IMR-90 (cell line): ENCODE measurements around the gene RALGAPA2. TPM values are rescaled to one million over a fixed set of nuclear protein-coding genes. Genes with fewer than 3 reads are reported as not detected.

Source experiments
- ATAC-seq: fragments of 200-7000 bp; cut with Tn5 transposase; 2 replicates; pipeline ENCODE4 v1.9.1; 2020; ENCODE audit warnings: low read depth, mild to moderate bottlenecking, moderate library complexity
- BruUV-seq: library from RNA; stranded (reverse); fragments of 400-500 nt; replicated peaks from 2 replicates; lab custom pipeline; 2021; lab: Mats Ljungman, UMichigan
- CTCF ChIA-PET: fragments of 300-600 bp; formaldehyde crosslinking; extraction: SDS; loops from one replicate; lab custom pipeline; 2021; ENCODE audit warnings: antibody characterized with exemption; lab: Yijun Ruan, JAX
- POLR2A ChIA-PET: fragments of 300-600 bp; sonication (Branson Sonifier 250); formaldehyde crosslinking; loops from one replicate; lab custom pipeline; 2022; ENCODE audit warnings: antibody characterized with exemption; ENCODE audit not compliant: unreplicated experiment; lab: Charles Lee
- DNase-seq: peaks from one replicate; pipeline ENCODE4 v3.0.0; 2013
- H2AFZ ChIP-seq: replicated peaks from 2 replicates; pipeline ENCODE3; 2013; ENCODE audit warnings: low read length, mild to moderate bottlenecking; ENCODE audit not compliant: poor library complexity
- H2AK5ac ChIP-seq: 2 replicates; pipeline ENCODE4 v1.6.1; 2013; ENCODE audit warnings: low read depth, low read length, inconsistent platforms
- H2AK9ac ChIP-seq: replicated peaks from 2 replicates; pipeline ENCODE3; 2013; ENCODE audit warnings: mild to moderate bottlenecking, low read depth, low read length, moderate library complexity; ENCODE audit not compliant: poor library complexity
- H2BK120ac ChIP-seq: 2 replicates; pipeline ENCODE4 v1.6.1; 2013; ENCODE audit warnings: low read depth, low read length, inconsistent platforms
- H2BK15ac ChIP-seq: 3 replicates; pipeline ENCODE4 v1.6.1; 2013; ENCODE audit warnings: low read depth, low read length, inconsistent platforms
- H2BK20ac ChIP-seq: 2 replicates; pipeline ENCODE4 v1.6.1; 2013; ENCODE audit warnings: low read depth, mild to moderate bottlenecking, inconsistent platforms, low read length, moderate library complexity
- H2BK5ac ChIP-seq: 2 replicates; pipeline ENCODE4 v1.6.1; 2013; ENCODE audit warnings: mild to moderate bottlenecking, low read depth, low read length, inconsistent platforms; ENCODE audit not compliant: poor library complexity, severe bottlenecking
- H3K14ac ChIP-seq: replicated peaks from 2 replicates; pipeline ENCODE4 v1.6.1; 2013; ENCODE audit warnings: low read depth, low read length, inconsistent platforms
- H3K18ac ChIP-seq: 2 replicates; pipeline ENCODE4 v1.6.1; 2013; ENCODE audit warnings: low read depth, low read length, control low read depth
- H3K23ac ChIP-seq: 2 replicates; pipeline ENCODE4 v1.6.1; 2013; ENCODE audit warnings: low read depth, low read length, inconsistent platforms
- H3K27ac ChIP-seq: 2 replicates; pipeline ENCODE4 v1.5.1; 2013; ENCODE audit warnings: mild to moderate bottlenecking, control low read depth, low read length; ENCODE audit not compliant: insufficient read depth
- H3K27me3 ChIP-seq: 2 replicates; pipeline ENCODE4 v1.6.1; 2013; ENCODE audit warnings: low read length; ENCODE audit not compliant: control insufficient read depth, insufficient read depth
- H3K36me3 ChIP-seq: 2 replicates; pipeline ENCODE4 v1.6.1; 2013; ENCODE audit warnings: low read length, mixed read lengths; ENCODE audit not compliant: control insufficient read depth, insufficient read depth
- H3K4ac ChIP-seq: 2 replicates; pipeline ENCODE4 v1.6.1; 2013; ENCODE audit warnings: low read depth, low read length, inconsistent platforms
- H3K4me1 ChIP-seq: 2 replicates; pipeline ENCODE4 v1.6.1; 2013; ENCODE audit warnings: low read length, mixed read lengths; ENCODE audit not compliant: control insufficient read depth, insufficient read depth
- H3K4me2 ChIP-seq: 2 replicates; pipeline ENCODE4 v1.6.1; 2013; ENCODE audit warnings: low read depth, mild to moderate bottlenecking, control low read depth, low read length, moderate library complexity
- H3K4me3 ChIP-seq: 2 replicates; pipeline ENCODE4 v1.5.1; 2013; ENCODE audit warnings: low read depth, mild to moderate bottlenecking, control low read depth, low read length, moderate library complexity; ENCODE audit not compliant: insufficient read depth
- H3K56ac ChIP-seq: 2 replicates; pipeline ENCODE4 v1.6.1; 2013; ENCODE audit warnings: low read length, inconsistent platforms; ENCODE audit not compliant: insufficient read depth; ENCODE audit errors: extremely low read depth
- H3K79me1 ChIP-seq, 2 experiments: 2 replicates each; pipeline ENCODE4 v1.6.1; 2013; ENCODE audit warnings: low read length in 2 of 2, inconsistent platforms in 1 of 2, low read depth in 1 of 2
- H3K9ac ChIP-seq: 2 replicates; pipeline ENCODE4 v1.6.1; 2013; ENCODE audit warnings: low read depth, low read length, control low read depth
- H3K9me1 ChIP-seq: 2 replicates; pipeline ENCODE4 v1.6.1; 2013; ENCODE audit warnings: low read length, inconsistent platforms; ENCODE audit not compliant: insufficient read depth
- H3K9me3 ChIP-seq: 2 replicates; pipeline ENCODE4 v1.6.1; 2013; ENCODE audit warnings: low read length; ENCODE audit not compliant: control insufficient read depth, insufficient read depth
- H4K20me1 ChIP-seq: 2 replicates; pipeline ENCODE4 v1.6.1; 2013; ENCODE audit warnings: low read length, inconsistent platforms; ENCODE audit not compliant: insufficient read depth
- H4K5ac ChIP-seq: 2 replicates; pipeline ENCODE4 v1.6.1; 2013; ENCODE audit warnings: mild to moderate bottlenecking, low read depth, low read length, control low read depth
- H4K8ac ChIP-seq, 2 experiments: 2 replicates each; pipeline ENCODE4 v1.6.1; 2013; ENCODE audit warnings: low read depth in 2 of 2, low read length in 2 of 2, control low read depth in 1 of 2, inconsistent platforms in 1 of 2
- H4K91ac ChIP-seq: 2 replicates; pipeline ENCODE4 v1.6.1; 2013; ENCODE audit warnings: low read depth, low read length, inconsistent platforms; ENCODE audit not compliant: insufficient read depth
- BHLHE40 ChIP-seq: fragments of 150-350 bp; IDR thresholded peaks from 2 replicates; pipeline ENCODE4 v1.6.1; 2016; ENCODE audit warnings: mild to moderate bottlenecking, low read depth, low read length
- CEBPB ChIP-seq: IDR thresholded peaks from 2 replicates; pipeline ENCODE4 v1.6.1; 2012; ENCODE audit warnings: low read depth, low read length, improper control_type of control experiment
- FOS ChIP-seq: fragments of 150-350 bp; IDR thresholded peaks from 2 replicates; pipeline ENCODE4 v1.6.1; 2016; ENCODE audit warnings: low read depth, low read length
- POLR2A ChIP-seq: IDR thresholded peaks from 2 replicates; pipeline ENCODE4 v1.6.1; 2012; ENCODE audit warnings: mild to moderate bottlenecking, low read depth, low read length
- RAD21 ChIP-seq: IDR thresholded peaks from 2 replicates; pipeline ENCODE4 v1.6.1; 2012; ENCODE audit warnings: low read length, improper control_type of control experiment
- SMC3 ChIP-seq: fragments of 150-350 bp; IDR thresholded peaks from 2 replicates; pipeline ENCODE4 v1.6.1; 2016; ENCODE audit warnings: low read depth, mild to moderate bottlenecking, antibody characterized with exemption, low read length, moderate library complexity
- WGBS, 2 experiments: methylation state at CpG; one replicate each; pipeline versions ENCODE4 v1.1.5 to v1.1.7; 2013; ENCODE audit warnings: missing lambda C conversion rate in 2 of 2; ENCODE audit not compliant: insufficient read length in 1 of 2; ENCODE audit errors: extremely low coverage in 2 of 2; 5-methylcytosine and 5-hydroxymethylcytosine counted together
- dilution Hi-C: fragments of 300-500 bp; cut with HindIII; formaldehyde crosslinking; loops from one replicate; pipeline ENCODE4 v1.14.3; 2018; ENCODE audit warnings: low sequenced_read_pairs; ENCODE audit not compliant: unreplicated experiment
- in situ Hi-C: fragments of 300-500 bp; cut with MboI; formaldehyde crosslinking; loops from 3 replicates; pipeline ENCODE4 v1.14.3; 2019; ENCODE audit warnings: low sequenced_read_pairs, inconsistent platforms, mixed read lengths
- intact Hi-C: fragments of 100-400 bp; cut with micrococcal nuclease; formaldehyde crosslinking; loops from 2 replicates; pipeline ENCODE4 v1.10.0; 2022
- polyA plus RNA-seq, 3 experiments: library from polyadenylated mRNA; depleted of rRNA; stranded (reverse); fragments of >200 nt; gene quantifications; 2 replicates each; pipeline ENCODE4 v1.2.3, GENCODE V29; 2012; ENCODE audit warnings: low replicate concordance in 1 of 3
- total RNA-seq: library from RNA; depleted of rRNA; stranded (reverse); fragments of >200 nt; gene quantifications from 2 replicates; pipeline ENCODE4 v1.2.3, GENCODE V29; 2012

Gene RALGAPA2
- total and polyA plus RNA-seq, 2 of the 4 experiments (the other 2 are of a cell fraction): 1.3 to 3.9 TPM

- Histone ChIP-seq H2AK5ac (no peak overlapping the region), H4K8ac (no peak overlapping the region), H4K20me1 (no peaks in the 10 kb centered on the region), H2AFZ (no peak overlapping the region), H3K27me3 (no peaks in the 10 kb centered on the region), H3K9me3 (no peaks in the 10 kb centered on the region), H3K18ac (no peak overlapping the region), H3K56ac (no peak overlapping the region), H2AK9ac (no peak overlapping the region), H3K4me2 (no peak overlapping the region), H2BK15ac (no peak overlapping the region), H3K4ac (no peak overlapping the region), H3K27ac (no peak overlapping the region), H2BK20ac (no peak overlapping the region), H3K14ac (no peak overlapping the region), H2BK120ac (no peak overlapping the region), H4K5ac (no peak overlapping the region), H3K9me1 (peaks cover 7% of the 10 kb centered on the region; the same call in 1 of the 2 replicates), H3K4me1 (peaks cover 3% of the 10 kb centered on the region; the same call in 1 of the 2 replicates), H4K91ac (no peak overlapping the region), H2BK5ac (no peak overlapping the region), H3K23ac (no peak overlapping the region), H3K4me3 (no peak overlapping the region), H3K36me3 (no peaks in the 10 kb centered on the region), H3K9ac (no peak overlapping the region), H3K79me1 (no peaks in the 10 kb centered on the region)
- ChIA-PET CTCF (no interaction called here), POLR2A (no interaction called here)
- dilution Hi-C loops (no loop called here), in situ Hi-C loops (no loop called here), intact Hi-C loops (loop anchor here (10.0 kb wide), 1 partner anchor 213 kb away; no protein-coding TSS in a partner anchor)
- no CpG with 5 or more reads among the region's 2 CpGs for WGBS, 2 experiments
- ATAC-seq (no peak), DNase-seq (no peak)
- no TSS peak for BruUV-seq
- TF ChIP-seq RAD21 (no peak), SMC3 (no peak), FOS (no peak), POLR2A (no peak), BHLHE40 (no peak), CEBPB (no peak)
These were observed 100.2 kb downstream of the RALGAPA2 start for GRCh38 chr20:20612251-20612650.
